ENCODE data around the gene BUB3.
"Not testable (repeated sequence)": the region's sequence is repeated elsewhere in the genome, so short reads cannot be mapped to it uniquely, and the experiment has no call there.

The BUB3 gene

DNA sequence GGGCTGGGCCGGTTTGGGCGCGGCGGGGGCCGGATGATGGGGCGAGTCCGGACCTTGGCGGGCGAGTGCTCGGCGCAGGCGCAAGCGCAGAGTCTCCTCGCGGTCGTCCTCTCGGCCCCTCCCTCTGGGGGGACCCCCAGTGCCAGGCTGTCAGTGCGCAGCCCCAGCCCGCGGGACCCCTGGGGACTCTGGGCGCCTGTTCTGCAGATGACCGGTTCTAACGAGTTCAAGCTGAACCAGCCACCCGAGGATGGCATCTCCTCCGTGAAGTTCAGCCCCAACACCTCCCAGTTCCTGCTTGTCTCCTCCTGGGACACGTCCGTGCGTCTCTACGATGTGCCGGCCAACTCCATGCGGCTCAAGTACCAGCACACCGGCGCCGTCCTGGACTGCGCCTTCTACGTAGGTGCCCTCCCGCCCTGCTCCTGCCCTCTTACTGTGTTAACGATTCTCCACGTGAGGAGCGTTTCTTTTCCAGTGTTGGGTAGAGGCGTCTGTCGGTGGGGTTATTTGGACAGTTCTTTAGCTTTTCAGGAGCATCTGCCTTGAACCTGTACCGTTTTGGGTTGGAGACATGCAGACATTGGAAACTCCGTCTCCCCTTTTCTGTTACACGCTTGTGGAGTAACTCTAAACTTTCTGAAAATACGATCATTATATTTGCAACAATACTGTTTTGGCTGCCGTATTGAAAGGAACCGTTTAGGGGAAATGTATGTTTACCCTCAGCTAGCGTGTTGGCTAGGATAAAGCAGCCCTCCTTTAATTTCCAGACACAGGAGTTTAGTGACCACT is 706 bp downstream of the BUB3 start:
- peak; percentile 57 for DNase-seq

DNA sequence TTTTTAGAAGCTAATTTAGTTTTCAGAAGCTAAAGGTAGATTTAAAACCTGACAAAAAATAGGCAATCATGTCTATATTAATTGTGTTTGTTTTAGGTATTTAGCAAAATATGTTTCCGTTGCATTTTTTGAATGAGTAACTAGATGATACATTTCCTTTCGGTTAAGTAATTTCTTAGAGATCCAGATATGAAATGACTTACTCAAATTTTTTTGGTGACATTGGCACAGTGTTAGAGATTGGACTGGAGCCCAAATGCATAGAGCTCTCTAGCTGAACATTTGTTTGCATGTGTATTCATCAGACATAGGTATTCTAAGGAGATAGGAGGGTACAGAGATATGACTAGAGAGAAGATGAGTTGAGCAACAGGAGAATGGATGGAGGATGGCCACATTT is 1.9 kb downstream of the BUB3 start:
- no peak for DNase-seq

DNA sequence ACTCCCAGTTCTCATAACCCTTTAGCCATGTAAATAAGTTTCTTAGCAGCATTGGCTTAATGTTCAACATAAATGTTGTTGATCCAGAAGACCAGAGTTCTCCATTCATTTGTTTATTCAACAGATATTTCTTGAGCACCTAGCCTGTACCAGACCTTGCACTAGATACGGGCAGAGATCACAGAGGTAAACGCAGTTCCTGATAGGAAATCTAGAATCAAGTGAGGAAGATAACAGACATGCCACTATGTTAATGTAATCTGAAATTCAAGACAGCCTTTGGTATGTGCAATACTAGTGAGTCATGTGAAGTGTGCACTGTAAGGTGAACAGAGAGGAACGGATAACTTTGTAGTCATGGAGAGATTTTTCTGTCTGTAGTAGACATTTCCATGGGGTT is 3.0 kb downstream of the BUB3 start:
- no peak for DNase-seq

DNA sequence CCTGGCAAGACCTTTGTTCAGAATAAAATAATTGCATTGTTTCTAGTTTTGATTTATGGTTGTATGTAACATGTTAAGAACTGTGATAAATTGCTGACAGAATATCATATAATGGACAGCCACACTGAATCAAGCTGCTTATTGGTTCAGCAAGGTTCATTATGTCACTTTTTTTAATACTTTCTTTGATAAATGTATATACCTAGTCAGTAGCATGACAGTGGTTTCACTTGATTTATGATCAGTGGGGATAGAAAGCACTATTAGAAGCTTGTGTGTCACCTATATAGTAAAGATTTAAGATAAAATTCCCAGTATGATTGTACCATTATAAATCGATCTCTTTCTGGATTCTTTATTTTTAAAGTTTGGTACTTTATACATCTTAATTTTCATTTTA is 4.5 kb downstream of the BUB3 start:
- DNase-seq, result no peak

DNA sequence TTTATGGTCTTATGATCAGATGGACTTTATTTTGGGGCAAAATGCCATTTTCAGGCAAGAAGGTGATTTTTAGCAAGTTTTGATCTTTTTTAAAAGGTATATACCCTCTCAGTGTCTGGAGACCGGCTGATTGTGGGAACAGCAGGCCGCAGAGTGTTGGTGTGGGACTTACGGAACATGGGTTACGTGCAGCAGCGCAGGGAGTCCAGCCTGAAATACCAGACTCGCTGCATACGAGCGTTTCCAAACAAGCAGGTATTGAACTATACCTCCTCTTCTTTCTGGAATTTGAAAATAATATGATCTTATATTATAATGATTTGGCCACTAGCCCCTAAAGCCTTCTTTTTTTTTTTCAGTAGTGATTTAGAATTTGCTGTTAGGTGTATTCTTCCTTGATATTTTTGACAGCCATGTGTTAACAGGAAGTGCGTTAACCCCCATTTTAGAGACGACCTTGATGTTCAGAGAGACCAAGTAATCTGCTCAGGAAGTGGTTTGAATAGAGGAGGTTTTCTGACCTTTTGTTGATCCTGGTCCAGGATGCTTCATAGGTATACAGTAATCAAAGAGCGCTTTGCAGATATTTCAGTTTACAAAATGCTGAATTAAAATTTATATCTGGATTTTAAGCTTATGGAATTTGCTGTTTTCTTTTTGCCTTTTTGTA is 6.2 kb downstream of the BUB3 start:
- DNase-seq, result no peak

DNA sequence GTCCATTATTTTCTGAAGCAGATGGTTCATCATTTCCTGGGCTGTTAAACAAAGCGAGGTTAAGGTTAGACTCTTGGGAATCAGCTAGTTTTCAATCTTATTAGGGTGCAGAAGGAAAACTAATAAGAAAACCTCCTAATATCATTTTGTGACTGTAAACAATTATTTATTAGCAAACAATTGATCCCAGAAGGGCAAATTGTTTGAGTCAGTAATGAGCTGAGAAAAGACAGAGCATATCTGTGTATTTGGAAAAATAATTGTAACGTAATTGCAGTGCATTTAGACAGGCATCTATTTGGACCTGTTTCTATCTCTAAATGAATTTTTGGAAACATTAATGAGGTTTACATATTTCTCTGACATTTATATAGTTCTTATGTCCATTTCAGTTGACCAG is 10.1 kb downstream of the BUB3 start:
- DNase-seq, result no peak

DNA sequence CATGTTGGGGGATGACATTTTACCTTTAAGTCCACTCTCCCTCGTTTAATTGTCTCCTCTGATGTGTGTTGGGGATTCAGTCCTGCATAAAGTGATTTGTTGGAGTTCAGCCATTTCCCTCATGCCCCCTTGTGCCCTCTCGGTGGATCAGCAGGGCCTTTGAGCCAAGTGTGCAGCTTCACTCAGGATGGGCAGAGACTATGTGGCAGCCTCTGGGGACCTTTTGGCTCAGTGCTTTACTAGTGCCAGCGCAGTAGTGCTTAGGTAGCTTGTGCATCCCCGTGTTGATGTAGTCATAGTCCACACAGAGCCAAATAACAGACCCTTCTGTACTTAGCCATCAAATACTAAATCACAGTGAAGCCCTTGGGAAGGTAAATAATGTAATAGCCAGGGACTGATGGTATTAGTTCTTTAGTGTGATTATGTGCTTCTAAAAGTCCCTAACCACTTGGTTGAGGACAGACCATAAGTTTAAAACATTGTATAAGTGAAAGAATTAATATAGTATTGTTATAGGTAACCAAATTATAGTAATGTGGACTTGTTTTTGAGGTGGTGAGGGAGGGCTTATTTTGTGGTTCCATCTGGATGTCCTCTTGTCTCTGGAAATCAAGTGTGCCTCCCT is 11.4 kb downstream of the BUB3 start:
- no peak for DNase-seq

DNA sequence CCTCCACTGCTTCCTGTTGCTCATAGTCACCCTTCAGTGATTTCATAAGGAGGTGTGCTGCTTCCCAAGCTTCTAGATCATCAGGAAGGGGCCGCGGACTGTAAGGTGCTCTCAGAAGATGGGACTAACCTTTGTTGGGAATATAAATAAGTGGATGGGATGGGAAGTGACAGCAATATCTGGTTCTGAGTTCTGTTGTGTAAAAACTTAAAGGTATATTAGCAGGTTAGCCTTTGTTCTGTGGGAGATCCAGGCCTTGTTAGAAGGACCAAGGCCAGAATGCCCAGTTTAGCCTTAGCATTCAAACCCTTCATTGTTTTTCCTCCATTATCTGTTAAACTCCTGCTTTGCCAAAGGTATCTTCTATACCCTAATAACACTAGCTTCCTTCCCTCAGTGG is 12.4 kb downstream of the BUB3 start:
- DNase-seq, result no peak

DNA sequence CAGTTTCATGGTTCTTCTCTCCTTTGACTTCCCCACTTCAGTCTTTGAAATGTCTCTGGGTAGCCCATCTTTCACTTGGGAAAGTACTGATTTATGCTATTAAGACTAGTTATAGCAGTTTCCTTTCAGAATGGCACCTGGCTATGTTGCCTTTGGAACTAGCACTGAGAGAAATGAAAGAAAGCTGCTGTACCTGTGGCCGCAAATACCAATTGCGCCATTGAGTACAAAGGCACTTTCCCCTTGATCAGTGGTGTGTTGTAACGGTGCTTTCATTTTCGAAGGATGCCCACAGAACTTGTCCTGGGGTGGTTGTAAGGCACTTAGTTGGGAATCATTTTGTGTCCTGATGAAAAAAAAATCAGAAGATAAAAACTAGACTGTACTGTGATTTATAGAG is 16.8 kb downstream of the BUB3 start:
- DNase-seq, result no peak

DNA sequence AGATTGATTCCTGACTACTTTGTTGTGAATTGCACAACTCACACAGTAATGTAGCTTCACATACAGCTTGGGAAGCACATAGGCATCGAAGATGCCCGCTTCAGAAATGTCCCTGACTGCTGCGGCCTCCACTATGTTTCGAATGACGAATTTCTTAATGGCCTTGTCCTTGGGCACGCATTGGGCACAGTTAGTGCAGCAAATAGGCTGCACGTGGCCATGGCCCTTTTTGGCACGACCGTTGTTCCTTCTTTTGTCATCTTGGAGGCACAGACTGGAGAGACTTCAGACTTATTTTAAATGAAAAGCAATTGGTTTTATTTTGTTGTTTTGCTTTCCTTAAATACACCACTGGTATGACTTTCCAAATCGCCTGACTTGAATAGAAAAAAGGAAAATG is 17.4 kb downstream of the BUB3 start:
- DNase-seq, result not testable (repeated sequence)

DNA sequence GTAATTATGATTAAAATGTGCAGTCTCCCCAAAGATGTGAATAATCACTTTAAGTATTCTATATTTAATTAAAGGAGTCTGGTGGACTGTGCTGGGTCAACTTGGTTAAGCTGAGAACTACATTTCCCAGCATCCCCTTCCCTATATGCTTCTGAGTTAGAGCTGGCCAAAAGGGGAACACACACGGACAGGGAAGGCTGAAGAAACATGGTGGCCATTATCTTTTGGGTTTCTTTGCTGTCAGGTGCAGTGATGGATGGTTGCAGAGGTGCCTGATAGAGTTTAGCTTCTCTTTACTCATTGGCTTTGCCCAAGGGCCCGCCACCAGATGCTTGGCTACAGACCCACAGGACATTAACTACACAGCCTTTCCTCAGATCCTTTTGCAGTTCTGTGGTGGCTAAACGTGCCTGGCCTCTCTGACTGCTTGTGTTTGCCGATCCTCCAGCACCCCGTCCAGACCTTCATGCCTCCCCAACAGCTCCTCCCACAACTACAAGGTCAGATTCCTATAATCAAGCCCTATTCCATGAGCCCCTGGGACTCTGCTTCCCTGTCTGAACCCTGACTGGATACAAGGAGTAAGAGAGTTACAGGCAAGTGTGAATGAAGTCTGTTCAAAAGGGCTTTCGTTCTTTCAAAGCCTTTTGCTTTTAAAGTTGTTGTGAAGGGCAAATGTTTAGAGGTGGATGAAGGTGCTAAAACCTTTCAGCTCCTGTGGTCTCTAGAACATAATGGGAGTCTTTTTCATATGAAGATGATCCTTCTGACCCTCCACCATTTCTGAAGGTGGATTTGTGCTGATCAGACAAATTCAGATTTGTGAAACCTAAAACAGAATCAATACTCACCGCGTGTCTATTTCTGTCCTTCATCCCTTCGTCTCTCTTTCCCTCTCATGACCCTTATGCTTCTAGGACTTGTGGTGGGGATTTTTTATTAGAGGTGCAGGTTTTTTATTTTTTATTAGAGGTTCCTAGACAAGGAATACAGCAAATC is 21.5 kb downstream of the BUB3 start:
- DNase-seq, result no peak

DNA sequence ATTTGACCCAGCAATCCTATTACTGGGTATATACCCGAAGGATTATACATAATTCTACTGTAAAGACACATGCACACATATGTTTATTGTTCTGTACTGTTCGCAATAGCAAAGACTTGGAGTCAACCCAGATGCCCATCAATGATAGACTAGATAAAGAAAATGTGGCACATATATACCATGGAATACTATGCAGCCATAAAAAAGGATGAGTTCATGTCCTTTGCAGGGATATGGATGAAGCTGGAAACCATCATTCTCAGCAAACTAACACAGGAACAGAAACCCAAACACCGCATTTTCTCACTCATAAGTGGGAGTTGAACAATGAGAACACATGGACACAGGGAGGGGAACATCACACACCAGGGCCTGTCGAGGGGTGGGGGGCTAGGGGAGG is 24.2 kb downstream of the BUB3 start:
- DNase-seq, result not testable (repeated sequence)

DNA sequence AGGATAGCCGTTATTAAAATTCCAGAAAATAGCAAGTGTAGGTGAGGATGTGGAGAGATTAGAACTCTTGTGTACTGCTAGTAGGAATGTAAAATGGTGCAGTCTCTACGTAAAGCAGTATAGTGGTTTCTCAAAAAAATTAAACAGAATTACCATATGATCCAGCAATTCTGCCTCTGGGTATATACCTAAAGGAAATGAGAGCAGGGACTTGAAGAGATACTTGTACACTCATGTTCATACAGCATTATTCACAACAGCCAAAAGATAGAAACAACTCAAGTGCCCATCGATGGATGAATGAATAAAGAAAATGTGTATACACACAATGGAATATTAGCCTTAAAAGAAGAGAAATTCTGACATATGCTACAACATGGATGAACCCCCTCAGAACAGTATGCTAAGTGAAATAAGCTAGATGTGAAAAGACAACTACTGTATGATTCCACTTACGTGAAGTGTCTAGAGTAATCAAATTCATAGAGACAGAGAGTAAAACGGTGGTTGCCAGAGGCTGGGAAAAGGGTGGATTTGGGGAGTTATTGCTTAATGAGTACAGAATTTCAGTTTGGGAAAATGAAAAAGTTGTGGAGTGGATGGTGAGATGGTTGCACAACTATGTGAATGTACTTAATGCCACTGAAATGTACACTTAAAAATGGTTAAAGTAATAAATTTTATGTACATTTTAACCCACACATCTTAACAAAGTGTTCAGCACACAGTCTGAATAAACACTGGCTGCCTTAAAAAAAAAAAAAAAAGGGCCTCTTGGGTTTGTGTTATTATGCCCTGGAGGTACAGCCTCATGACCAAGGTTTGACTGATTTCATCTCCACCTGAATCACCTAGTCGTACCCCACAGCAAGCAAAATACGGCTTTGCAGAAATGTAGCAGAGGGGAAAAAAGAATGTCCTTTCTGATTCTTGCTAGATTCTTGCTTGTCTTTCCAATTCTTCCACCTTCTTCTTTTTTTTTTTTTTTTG is 26.2 kb downstream of the BUB3 start:
- no peak for DNase-seq

DNA sequence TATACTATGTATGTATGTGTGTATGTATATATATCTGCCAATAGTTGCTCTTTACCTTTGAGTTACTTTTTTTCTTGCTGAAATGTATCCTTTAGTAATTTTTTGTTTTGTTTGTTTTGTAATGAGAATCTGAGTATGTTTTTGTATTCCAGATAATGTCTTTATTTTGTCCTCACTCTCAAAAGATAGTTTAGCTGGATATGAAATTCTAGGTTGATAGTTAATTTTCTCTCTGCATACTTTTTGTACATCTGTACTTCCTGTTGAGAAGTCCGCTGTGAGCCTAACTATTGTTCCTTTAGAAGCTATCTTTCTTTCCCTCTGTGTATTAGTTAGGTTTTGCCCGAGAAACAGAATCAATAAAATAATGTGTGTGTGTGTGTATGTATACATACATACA is 29.5 kb downstream of the BUB3 start:
- no peak for DNase-seq

DNA sequence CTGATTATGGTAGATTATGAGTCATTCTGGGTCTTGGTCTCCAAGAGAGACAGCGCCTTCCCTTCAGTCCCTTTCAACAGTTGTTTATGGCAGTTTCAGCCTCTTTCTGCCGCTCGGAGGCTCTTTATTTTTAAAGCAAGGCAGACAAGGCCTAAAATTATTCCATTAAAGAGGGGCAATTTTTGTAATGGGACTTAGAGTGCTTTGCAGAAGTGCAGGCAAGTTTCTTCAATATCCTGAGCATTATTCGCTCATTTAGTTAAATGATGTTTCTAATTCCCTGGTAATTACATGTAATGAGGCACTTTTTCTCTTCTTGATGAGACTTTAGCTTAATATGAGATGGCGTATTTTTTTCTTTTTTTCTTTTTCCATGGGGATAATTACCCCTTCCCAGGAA is 33.6 kb downstream of the BUB3 start:
- no peak for DNase-seq

DNA sequence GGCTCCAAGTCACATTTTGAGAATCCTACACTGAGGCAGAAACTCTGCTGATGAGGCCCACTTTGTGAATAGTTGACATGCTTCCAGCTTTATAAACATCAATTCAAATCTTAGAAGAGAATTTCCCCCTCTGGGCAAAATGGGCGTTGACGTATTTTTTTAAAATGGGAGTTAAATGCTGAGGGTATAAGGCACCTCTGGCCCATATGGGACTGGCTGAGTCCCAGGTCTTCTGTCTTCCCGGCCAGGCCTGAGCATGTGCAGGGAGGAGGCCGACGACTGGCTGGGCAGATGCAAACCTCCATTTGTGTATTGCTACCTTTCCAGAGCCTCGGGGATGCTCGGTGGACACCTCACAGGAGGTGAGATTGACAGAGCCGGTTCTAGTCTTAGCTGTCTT is 37.7 kb downstream of the BUB3 start:
- DNase-seq, result no peak

DNA sequence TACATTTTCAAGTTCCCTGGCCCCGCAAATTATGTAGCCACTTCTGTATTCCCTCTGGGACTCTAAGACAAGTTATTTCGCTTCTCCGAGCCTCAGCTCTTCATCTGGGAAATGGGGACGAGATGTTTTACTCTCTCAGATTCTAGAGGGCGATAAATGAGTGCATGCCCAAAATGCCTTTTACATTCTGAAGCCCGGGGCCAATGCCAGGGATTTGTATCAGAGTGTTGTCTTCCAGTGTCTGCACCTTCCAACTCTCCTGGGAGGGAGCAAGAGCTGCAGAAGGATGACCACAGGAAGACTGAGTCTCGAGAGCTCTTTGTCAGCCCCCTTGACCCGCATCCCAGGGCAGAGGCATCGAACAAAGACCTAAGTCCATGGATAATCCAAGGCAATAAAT is 39.9 kb downstream of the BUB3 start:
- no peak for DNase-seq

DNA sequence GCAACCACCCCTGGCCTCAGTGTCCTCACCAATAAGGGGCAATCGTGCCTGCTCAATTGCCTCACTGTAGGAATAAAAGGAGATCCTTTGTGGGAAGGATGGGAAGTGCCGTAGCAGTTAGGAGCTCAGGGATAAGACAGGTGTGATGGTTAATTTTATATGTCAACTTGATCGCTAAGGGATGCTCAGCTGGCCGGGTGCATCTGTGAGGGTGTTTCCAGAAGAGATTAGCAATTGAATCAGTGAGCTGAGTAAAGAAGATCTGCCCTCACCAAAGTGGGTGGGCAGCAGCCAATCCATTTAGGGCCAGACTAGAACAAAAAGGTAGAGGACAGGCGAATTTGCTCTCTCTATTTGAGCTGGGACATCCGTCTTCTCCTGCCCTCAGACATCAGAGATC is 46.3 kb downstream of the BUB3 start:
- DNase-seq, result no peak

DNA sequence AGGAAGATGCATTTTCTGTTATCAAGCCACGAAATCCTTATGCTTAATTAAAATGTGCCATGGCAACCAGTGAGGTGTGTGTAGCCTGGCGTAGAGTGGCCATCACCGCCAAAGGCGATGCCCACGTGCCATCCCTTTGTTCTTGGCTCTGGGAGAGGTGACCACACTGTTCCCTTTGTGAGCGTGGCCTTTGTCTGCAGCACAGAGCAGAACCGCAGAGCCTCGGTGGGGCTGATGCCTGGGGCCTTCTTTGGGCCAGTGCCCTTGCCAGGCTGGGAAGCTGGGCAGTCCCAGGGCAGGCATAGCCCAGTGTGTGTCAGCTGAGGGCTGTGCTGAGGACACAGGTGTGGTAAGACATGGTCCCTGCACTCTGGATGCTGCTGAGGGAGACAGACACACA is 48.3 kb downstream of the BUB3 start:
- DNase-seq, result no peak

DNA sequence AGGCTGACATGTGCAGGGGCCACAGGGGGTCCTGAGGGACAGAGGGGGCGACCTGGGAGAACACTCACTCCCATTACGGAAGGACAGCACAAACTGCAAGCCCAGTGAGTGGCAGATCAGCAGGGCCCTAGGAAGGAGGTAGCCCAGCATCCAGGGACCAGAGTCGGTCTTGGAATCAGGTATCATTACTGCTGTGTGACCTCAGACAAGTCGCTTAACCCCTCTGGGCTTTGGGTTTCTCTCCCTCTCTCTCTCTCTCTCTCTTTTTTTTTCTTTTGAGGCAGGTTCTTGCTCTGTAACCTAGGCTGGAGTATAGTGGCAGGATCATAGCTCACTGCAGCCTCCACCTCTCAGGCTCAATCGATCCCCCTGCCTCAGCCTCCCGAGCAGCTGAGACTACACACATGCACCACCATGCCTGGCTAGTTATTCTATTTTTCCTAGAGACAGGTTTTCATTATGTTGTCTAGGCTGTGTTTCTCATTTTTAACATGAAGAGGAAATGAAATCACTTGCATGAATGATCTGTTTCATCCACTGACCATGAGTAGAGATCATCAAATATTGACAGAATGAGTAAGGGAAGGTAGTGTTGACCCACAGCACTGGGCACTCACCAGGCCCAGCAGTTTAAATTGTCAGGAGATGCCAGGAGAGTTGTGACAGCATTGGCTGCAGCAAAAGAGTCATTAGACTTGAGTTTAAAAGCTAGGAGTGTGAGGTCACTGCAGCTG is 49.4 kb downstream of the BUB3 start:
- no peak for DNase-seq

DNA sequence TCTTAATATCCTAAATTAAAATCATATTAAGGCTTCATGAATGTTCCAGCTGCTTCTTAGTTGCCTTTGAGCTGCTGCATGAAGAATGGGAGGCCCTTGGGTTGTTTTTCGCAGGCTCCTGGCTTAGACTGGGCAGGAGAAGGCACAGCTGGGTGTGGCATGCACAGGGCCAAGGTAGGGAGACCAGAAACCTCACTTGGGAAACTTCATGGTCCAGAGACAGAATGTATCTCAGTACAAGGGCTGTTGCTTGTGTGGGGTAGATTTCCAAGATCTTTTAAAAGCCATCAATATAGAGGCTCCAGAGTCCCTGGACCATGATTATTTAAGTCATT is 49.9 kb downstream of the BUB3 start:
- DNase-seq, result no peak

Measured in T1000 (cell line).